Thyroid gland (tissue), 4 donors: Measurements from ENCODE around the gene JAK3.

Experiments
- CTCF ChIP-seq, 6 experiments: fragments of 200-600 bp in 3 of 6; fragments of 450-650 bp in 3 of 6; sonication (generic) in 3 of 6; IDR thresholded peaks; one replicate each; pipeline ENCODE4 v1.5.1; 2016 to 2019; ENCODE audit warnings: antibody characterized with exemption in 6 of 6, mild to moderate bottlenecking in 2 of 6, inconsistent platforms in 1 of 6, moderate library complexity in 1 of 6
- POLR2A ChIP-seq, 2 donors: fragments of 450-650 bp; IDR thresholded peaks; one replicate each; pipeline ENCODE4 v1.6.1; 2017; ENCODE audit warnings: antibody characterized with exemption in 2 of 2, mild to moderate bottlenecking in 2 of 2, moderate library complexity in 1 of 2

GRCh38 chr19:17824339-17824738 is 23.4 kb downstream of the JAK3 start:
- TF ChIP-seq CTCF (IDR thresholded peaks at IDR 0.05) (no peak), POLR2A (IDR thresholded peaks at IDR 0.05) (no peak)
